ENCODE results near the gene MXI1.

The MXI1 gene

DNA sequence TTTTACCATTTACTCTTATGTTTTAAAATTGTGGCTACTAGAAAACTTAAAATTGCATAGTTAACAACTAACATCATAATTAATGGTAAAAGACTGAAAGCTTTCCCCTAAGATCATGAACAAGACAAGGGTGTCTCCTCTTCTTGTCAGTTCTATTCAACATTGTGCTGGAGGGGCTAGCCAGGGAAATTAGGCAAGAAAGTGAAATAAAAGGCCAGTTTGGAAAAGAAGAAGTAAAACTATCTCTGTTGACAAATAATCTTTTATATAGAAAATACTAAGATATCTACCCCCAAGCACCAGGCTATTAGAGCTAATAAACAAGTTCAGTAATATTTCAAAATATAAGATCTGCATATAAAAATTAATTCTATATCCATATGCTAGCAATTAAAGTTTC is 46.9 kb upstream of the MXI1 start:
- H3K4me3 ChIP-seq (ENCODE audit: low read length) = no peak overlapping the region
- H3K9me3 ChIP-seq (ENCODE audit: control insufficient read depth, insufficient read depth, low read length) = peaks cover 5% of the 10 kb centered on the region; the same call in 1 of the 2 replicates
- H3K79me2 ChIP-seq (ENCODE audit: control insufficient read depth, low read length) = no peaks in the 10 kb centered on the region
- TF ChIP-seq EZH2phosphoT487 (IDR thresholded peaks at IDR 0.05; ENCODE audit: borderline replicate concordance, low read length) = no peak
- TF ChIP-seq, protein P1, sequence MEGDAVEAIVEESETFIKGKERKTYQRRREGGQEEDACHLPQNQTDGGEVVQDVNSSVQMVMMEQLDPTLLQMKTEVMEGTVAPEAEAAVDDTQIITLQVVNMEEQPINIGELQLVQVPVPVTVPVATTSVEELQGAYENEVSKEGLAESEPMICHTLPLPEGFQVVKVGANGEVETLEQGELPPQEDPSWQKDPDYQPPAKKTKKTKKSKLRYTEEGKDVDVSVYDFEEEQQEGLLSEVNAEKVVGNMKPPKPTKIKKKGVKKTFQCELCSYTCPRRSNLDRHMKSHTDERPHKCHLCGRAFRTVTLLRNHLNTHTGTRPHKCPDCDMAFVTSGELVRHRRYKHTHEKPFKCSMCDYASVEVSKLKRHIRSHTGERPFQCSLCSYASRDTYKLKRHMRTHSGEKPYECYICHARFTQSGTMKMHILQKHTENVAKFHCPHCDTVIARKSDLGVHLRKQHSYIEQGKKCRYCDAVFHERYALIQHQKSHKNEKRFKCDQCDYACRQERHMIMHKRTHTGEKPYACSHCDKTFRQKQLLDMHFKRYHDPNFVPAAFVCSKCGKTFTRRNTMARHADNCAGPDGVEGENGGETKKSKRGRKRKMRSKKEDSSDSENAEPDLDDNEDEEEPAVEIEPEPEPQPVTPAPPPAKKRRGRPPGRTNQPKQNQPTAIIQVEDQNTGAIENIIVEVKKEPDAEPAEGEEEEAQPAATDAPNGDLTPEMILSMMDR (IDR thresholded peaks at IDR 0.05; ENCODE audit: low read depth, low read length, poor library complexity, severe bottlenecking) = no peak
- H3K4me2 ChIP-seq (ENCODE audit: low read length) = no peak overlapping the region
- no peaks in the 10 kb centered on the region for H4K20me1 ChIP-seq (ENCODE audit: control insufficient read depth, insufficient read depth, low read depth, low read length)
- no peaks in the 10 kb centered on the region for H3K36me3 ChIP-seq (ENCODE audit: control insufficient read depth, low read length)
- no peaks in the 10 kb centered on the region for H3F3A ChIP-seq (ENCODE audit: control insufficient read depth, insufficient read depth)
- peaks cover 10% of the 10 kb centered on the region for H3K4me1 ChIP-seq (ENCODE audit: control insufficient read depth, low read length)
- no peaks in the 10 kb centered on the region for H3K9me2 ChIP-seq (replicated peaks; ENCODE audit: control insufficient read depth, low read length)
- no peak overlapping the region for H3K27ac ChIP-seq (ENCODE audit: low read depth, low read length)
- peaks cover 34% of the 10 kb centered on the region for H3K27me3 ChIP-seq (ENCODE audit: control insufficient read depth, low read length)

- no peaks in the 10 kb centered on the region for H3K4me1 ChIP-seq (ENCODE audit: control insufficient read depth, low read length)
- H3K4me3 ChIP-seq (ENCODE audit: low read length) = no peak overlapping the region
- H3K27me3 ChIP-seq (ENCODE audit: control insufficient read depth, low read length) = peaks cover 53% of the 10 kb centered on the region
- H3K9me3 ChIP-seq (ENCODE audit: control insufficient read depth, insufficient read depth, low read length) = peaks cover 5% of the 10 kb centered on the region; the same call in 1 of the 2 replicates
- H3K9me2 ChIP-seq (replicated peaks; ENCODE audit: control insufficient read depth, low read length) = no peaks in the 10 kb centered on the region
- no peak overlapping the region for H3K4me2 ChIP-seq (ENCODE audit: low read length)
- H3K27ac ChIP-seq (ENCODE audit: low read depth, low read length) = no peak overlapping the region
- no peaks in the 10 kb centered on the region for H3K36me3 ChIP-seq (ENCODE audit: control insufficient read depth, low read length)
- H4K20me1 ChIP-seq (ENCODE audit: control insufficient read depth, insufficient read depth, low read depth, low read length) = no peaks in the 10 kb centered on the region
- H3F3A ChIP-seq (ENCODE audit: control insufficient read depth, insufficient read depth) = no peaks in the 10 kb centered on the region
- no peak for TF ChIP-seq EZH2phosphoT487 (IDR thresholded peaks at IDR 0.05; ENCODE audit: borderline replicate concordance, low read length)
- TF ChIP-seq, protein P1 (IDR thresholded peaks at IDR 0.05; ENCODE audit: low read depth, low read length, poor library complexity, severe bottlenecking) = no peak
- H3K79me2 ChIP-seq (ENCODE audit: control insufficient read depth, low read length) = no peaks in the 10 kb centered on the region
These were observed 44.7 kb upstream of the MXI1 start for GRCh38 chr10:110162741-110163145.

- no peaks in the 10 kb centered on the region for H3K4me1 ChIP-seq (ENCODE audit: control insufficient read depth, low read length)
- H3F3A ChIP-seq (ENCODE audit: control insufficient read depth, insufficient read depth) = no peaks in the 10 kb centered on the region
- H3K4me2 ChIP-seq (ENCODE audit: low read length) = no peak overlapping the region
- H3K27ac ChIP-seq (ENCODE audit: low read depth, low read length) = no peak overlapping the region
- H4K20me1 ChIP-seq (ENCODE audit: control insufficient read depth, insufficient read depth, low read depth, low read length) = no peaks in the 10 kb centered on the region
- no peaks in the 10 kb centered on the region for H3K36me3 ChIP-seq (ENCODE audit: control insufficient read depth, low read length)
- H3K9me3 ChIP-seq (ENCODE audit: control insufficient read depth, insufficient read depth, low read length) = peaks cover 5% of the 10 kb centered on the region; the same call in 1 of the 2 replicates
- no peak for TF ChIP-seq EZH2phosphoT487 (IDR thresholded peaks at IDR 0.05; ENCODE audit: borderline replicate concordance, low read length)
- H3K4me3 ChIP-seq (ENCODE audit: low read length) = no peak overlapping the region
- no peaks in the 10 kb centered on the region for H3K9me2 ChIP-seq (replicated peaks; ENCODE audit: control insufficient read depth, low read length)
- H3K27me3 ChIP-seq (ENCODE audit: control insufficient read depth, low read length) = peaks cover 58% of the 10 kb centered on the region
- H3K79me2 ChIP-seq (ENCODE audit: control insufficient read depth, low read length) = no peaks in the 10 kb centered on the region
These were observed 44.1 kb upstream of the MXI1 start for GRCh38 chr10:110163192-110163773.

DNA sequence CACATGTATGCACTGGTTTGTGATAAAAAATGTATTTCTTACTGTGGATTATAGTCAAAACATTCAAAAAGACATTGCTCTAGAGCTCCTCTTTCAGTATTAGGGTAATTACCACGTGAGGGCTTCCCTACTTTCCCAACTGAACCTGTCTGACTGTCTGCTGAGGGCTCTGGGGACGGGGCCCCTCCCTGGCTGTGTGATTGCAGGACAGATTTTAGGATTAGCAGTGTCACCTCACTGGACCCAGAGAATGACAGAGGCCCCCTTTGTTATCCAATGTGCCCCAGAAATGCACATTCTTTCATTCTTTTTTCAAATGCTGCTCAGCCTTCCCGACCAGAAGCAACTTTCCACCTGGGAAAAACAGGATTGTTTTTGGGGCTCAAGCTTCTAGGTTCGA is 43.6 kb upstream of the MXI1 start:
- H3K79me2 ChIP-seq (ENCODE audit: control insufficient read depth, low read length) = no peaks in the 10 kb centered on the region
- H3F3A ChIP-seq (ENCODE audit: control insufficient read depth, insufficient read depth) = no peaks in the 10 kb centered on the region
- H3K9me2 ChIP-seq (replicated peaks; ENCODE audit: control insufficient read depth, low read length) = no peaks in the 10 kb centered on the region
- no peak overlapping the region for H3K4me3 ChIP-seq (ENCODE audit: low read length)
- no peak overlapping the region for H3K4me2 ChIP-seq (ENCODE audit: low read length)
- no peaks in the 10 kb centered on the region for H3K4me1 ChIP-seq (ENCODE audit: control insufficient read depth, low read length)
- H3K9me3 ChIP-seq (ENCODE audit: control insufficient read depth, insufficient read depth, low read length) = peaks cover 5% of the 10 kb centered on the region; the same call in 1 of the 2 replicates
- H3K27ac ChIP-seq (ENCODE audit: low read depth, low read length) = no peak overlapping the region
- no peaks in the 10 kb centered on the region for H4K20me1 ChIP-seq (ENCODE audit: control insufficient read depth, insufficient read depth, low read depth, low read length)
- H3K36me3 ChIP-seq (ENCODE audit: control insufficient read depth, low read length) = no peaks in the 10 kb centered on the region
- TF ChIP-seq EZH2phosphoT487 (IDR thresholded peaks at IDR 0.05; ENCODE audit: borderline replicate concordance, low read length) = no peak
- peaks cover 64% of the 10 kb centered on the region for H3K27me3 ChIP-seq (ENCODE audit: control insufficient read depth, low read length)
